Epithelial cell of prostate (primary cell): ENCODE data around the gene POP4.
A peak's percentile ranks its signal among the peaks of the same experiment; 100 is the strongest.

Experiments used
- DNase-seq: peaks from one replicate; pipeline ENCODE4 v3.0.0-alpha.2; 2011; ENCODE audit warnings: low read depth, low spot score
- H3K27ac ChIP-seq: fragments of 450-650 bp; 2 replicates; pipeline ENCODE4 v1.5.1; 2017; ENCODE audit warnings: mild to moderate bottlenecking

Gene POP4

GRCh38 chr19:29658221-29658991 is 52.3 kb downstream of the POP4 start:
- H3K27ac ChIP-seq: no peak overlapping the region
- no peak for DNase-seq

- no peak overlapping the region for H3K27ac ChIP-seq
- DNase-seq: no peak
Observed at GRCh38 chr19:29660835-29661234, 54.8 kb downstream of the POP4 start.

GRCh38 chr19:29662278-29662603 is 56.2 kb downstream of the POP4 start:
- H3K27ac ChIP-seq: peak overlapping the region; percentile 87
- DNase-seq: no peak

GRCh38 chr19:29662604-29663404 is 56.7 kb downstream of the POP4 start:
- DNase-seq: no peak
- H3K27ac ChIP-seq: peak overlapping the region; percentile 87

GRCh38 chr19:29663861-29664752 is 58.0 kb downstream of the POP4 start:
- peak overlapping the region; percentile 87 for H3K27ac ChIP-seq
- DNase-seq: peak; percentile 60

GRCh38 chr19:29664753-29665214 is 58.7 kb downstream of the POP4 start:
- peak overlapping the region; percentile 87 for H3K27ac ChIP-seq
- DNase-seq: no peak

- DNase-seq: no peak
- peak within 1 kb of the TSS; percentile 87 for H3K27ac ChIP-seq
Observed at GRCh38 chr19:29665215-29665825, 59.2 kb downstream of the POP4 start, which contains the start of gene PLEKHF1. TSS of gene PLEKHF1 (plus strand) at chr19:29665461. CDS start at chr19:29673840, 8,379 bp downstream.

GRCh38 chr19:29665826-29666577 is 59.9 kb downstream of the POP4 start:
- no peak for DNase-seq
- H3K27ac ChIP-seq: peak overlapping the region; percentile 87
